Ectodermal cell (in vitro differentiated cells): ENCODE measurements around the gene CWC27.

Experiments
- H3K27ac ChIP-seq: 2 replicates; pipeline ENCODE4 v1.7.0; 2013; ENCODE audit warnings: mild to moderate bottlenecking, low read depth, low read length; ENCODE audit not compliant: insufficient read depth, poor library complexity, severe bottlenecking
- H3K27me3 ChIP-seq: 2 replicates; pipeline ENCODE4 v1.7.0; 2013; ENCODE audit warnings: mild to moderate bottlenecking, low read length; ENCODE audit not compliant: insufficient read depth, control insufficient read depth, poor library complexity, severe bottlenecking
- H3K36me3 ChIP-seq: one replicate; pipeline ENCODE4 v1.7.0; 2013; ENCODE audit warnings: low read length; ENCODE audit not compliant: control insufficient read depth, insufficient read depth
- H3K4me1 ChIP-seq: one replicate; pipeline ENCODE4 v1.7.0; 2013; ENCODE audit warnings: low read length; ENCODE audit not compliant: control insufficient read depth, insufficient read depth
- H3K4me3 ChIP-seq: 2 replicates; pipeline ENCODE4 v1.7.0; 2013; ENCODE audit warnings: low read depth, low read length, control low read depth; ENCODE audit not compliant: insufficient read depth
- H3K9me3 ChIP-seq: 2 replicates; pipeline ENCODE4 v1.7.0; 2013; ENCODE audit warnings: mild to moderate bottlenecking, low read length, moderate library complexity; ENCODE audit not compliant: control insufficient read depth
- WGBS, 2 experiments: methylation state at CpG; one replicate each; pipeline ENCODE4 v1.1.7; 2013; ENCODE audit warnings: missing lambda C conversion rate in 2 of 2; 5-methylcytosine and 5-hydroxymethylcytosine counted together

Gene CWC27

DNA sequence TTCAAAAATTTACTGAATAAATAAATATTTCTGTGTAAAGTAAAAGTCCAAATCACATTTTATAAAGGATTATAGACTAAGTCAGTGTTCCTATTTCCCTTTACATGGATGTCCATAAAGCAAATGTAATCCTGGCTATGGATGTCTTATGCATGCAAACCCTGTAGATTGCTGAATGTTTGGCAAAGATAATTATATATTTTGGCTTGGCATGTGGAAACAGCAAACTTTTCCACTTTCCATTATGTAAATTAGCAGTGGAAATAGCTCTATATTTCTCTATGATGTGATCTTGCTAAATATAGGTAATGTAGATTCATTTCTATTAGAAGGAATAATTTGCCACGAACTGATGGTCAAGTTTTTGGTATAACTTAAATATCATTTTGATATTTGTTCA, 66.5 kb downstream of the CWC27 start:
- Histone ChIP-seq H3K4me1 (no peaks in the 10 kb centered on the region), H3K27me3 (no peaks in the 10 kb centered on the region), H3K9me3 (no peaks in the 10 kb centered on the region), H3K4me3 (no peak overlapping the region), H3K27ac (no peak overlapping the region), H3K36me3 (no peaks in the 10 kb centered on the region)
- 83% methylated on average over 1 of the region's 1 CpG; no CpG with 5 or more reads in 1 of the 2 experiments for WGBS, 2 experiments

DNA sequence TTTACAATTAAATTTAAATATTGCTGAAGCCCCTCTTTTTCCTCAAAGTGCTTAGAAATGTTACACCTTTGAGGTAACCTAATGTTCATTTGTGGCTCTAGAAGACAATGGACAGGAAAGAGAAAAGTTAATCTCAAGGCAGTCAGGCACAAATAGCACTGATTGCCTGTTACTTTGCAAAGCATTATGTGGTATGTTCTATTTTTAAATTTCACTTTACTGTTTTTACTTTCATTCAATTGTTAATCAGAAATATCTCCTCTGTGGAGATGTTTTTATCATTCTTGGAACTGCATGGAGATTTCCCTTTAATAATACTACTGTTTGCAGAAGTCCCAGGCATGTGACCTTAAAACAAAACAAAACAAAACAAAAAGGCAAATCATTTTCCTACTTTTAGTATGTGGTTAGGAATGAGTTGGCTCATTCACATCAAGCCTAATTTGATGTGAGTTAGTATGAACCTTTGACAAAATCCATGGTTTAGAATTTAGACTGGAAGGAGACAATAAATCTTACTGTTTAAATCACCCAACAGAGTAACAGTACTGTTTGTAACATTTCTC, 67.5 kb downstream of the CWC27 start:
- peaks cover 8% of the 10 kb centered on the region for H3K36me3 ChIP-seq
- no peaks in the 10 kb centered on the region for H3K9me3 ChIP-seq
- no peak overlapping the region for H3K4me3 ChIP-seq
- H3K4me1 ChIP-seq = no peaks in the 10 kb centered on the region
- H3K27me3 ChIP-seq = no peaks in the 10 kb centered on the region
- H3K27ac ChIP-seq = no peak overlapping the region

DNA sequence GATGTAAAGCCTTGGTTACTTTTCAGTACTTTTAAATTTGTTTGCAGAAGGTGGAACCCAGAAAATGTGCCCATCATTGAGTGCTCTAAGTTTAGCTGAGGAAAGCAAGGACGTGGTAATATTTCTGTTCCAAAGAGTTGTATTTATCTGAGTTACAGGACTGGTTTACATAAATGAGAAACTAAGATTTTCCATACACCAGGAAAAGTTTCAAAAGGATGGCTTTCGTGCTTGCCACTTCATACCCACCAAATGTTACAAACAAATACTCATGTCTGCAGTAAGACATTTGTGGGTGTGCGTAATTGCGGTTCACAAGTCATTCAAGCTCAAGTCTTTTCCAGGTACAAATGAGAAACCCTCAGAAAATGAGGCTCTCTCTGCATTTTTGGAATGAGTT, 68.1 kb downstream of the CWC27 start:
- Histone ChIP-seq H3K27me3 (no peaks in the 10 kb centered on the region), H3K4me1 (no peaks in the 10 kb centered on the region), H3K27ac (no peak overlapping the region), H3K4me3 (no peak overlapping the region), H3K9me3 (no peaks in the 10 kb centered on the region), H3K36me3 (peaks cover 8% of the 10 kb centered on the region)
- WGBS, 2 experiments = 95% methylated on average over 4 of the region's 4 CpGs

DNA sequence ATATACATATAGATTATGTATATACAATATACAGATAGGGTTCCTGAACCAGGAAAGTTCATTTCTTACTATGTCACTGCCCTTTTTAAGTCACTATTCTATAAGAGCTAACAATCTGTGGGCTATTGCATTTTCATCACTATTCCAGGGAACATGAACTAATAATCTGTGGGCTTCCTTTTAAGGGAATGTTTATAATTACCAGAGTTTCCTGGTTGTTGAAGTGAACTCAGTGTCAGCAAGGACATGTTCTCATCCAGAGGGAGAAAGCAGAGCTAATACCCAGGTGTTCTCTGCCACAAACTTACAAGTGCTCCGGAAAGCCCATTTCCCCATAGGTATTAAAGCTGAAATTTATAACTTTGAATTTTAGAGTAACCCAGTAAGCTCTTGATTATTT, 69.6 kb downstream of the CWC27 start:
- no peaks in the 10 kb centered on the region for H3K4me1 ChIP-seq
- peaks cover 8% of the 10 kb centered on the region for H3K36me3 ChIP-seq
- no peaks in the 10 kb centered on the region for H3K27me3 ChIP-seq
- H3K4me3 ChIP-seq = no peak overlapping the region
- H3K9me3 ChIP-seq = no peaks in the 10 kb centered on the region
- WGBS, 2 experiments = 100% methylated on average over 1 of the region's 1 CpG; no CpG with 5 or more reads in 1 of the 2 experiments
- H3K27ac ChIP-seq = no peak overlapping the region

DNA sequence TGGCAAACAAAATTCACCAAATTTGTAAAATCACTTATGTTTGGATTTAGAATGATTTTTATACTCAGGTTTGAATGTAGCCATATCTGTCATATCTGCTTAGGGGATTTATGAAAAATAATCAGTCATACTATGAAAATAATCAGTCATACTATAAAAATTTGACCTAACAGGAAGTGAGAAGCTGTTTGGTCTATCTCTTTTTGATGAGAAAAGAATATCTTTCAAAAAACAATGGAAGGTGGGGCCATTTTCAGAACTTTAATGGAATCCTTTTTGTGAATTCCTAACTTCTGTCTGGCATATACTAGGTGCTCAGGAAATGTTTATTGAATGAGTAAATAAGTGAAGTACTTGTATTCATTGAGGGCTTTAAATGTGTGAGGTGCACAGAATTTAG, 70.1 kb downstream of the CWC27 start:
- Histone ChIP-seq H3K27ac (no peak overlapping the region), H3K27me3 (no peaks in the 10 kb centered on the region), H3K9me3 (no peaks in the 10 kb centered on the region), H3K36me3 (peaks cover 8% of the 10 kb centered on the region), H3K4me1 (no peaks in the 10 kb centered on the region), H3K4me3 (no peak overlapping the region)

DNA sequence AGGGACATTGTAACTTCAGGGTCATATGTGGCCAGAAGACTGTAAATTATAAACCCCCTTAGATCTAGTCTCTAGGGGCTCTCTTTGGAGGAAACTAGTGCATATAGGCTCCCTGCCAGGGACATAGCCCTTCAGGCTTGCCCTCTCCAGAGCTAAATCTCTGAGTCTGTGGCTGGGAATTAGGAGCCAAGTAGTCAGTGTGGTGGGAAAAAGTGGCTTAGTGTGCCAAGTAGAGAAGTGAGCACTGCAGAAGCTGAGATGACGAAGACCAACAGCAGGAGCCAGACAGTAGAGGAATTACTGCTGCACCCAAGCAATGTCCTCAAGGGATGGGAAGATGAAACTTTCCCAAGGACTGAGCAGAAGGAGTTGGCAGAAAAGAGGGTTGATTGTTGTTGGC, 71.2 kb downstream of the CWC27 start:
- 97 to 100% methylated on average over 1 of the region's 1 CpG for WGBS, 2 experiments

DNA sequence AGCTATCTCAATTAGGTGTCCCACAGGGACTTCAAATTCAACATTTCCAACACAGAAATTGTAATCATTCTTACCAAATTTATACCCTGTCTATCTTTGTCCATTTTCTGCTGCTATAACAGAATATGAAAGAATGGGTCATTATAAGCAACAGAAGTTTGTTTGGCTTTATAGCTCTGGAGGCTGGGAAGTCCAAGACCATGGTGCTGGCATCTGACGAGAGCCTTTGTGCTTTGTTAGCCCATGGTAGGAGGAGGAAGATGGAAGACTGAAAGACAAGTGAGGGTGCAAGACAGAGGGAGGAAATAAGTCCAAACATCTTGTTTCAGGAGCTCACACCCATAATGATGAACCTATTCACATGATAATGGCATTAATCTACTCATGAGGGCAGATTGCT, 72.2 kb downstream of the CWC27 start:
- H3K36me3 ChIP-seq = peaks cover 10% of the 10 kb centered on the region
- WGBS, 2 experiments = 98 to 100% methylated on average over 1 of the region's 1 CpG
- no peaks in the 10 kb centered on the region for H3K9me3 ChIP-seq
- H3K4me3 ChIP-seq = no peak overlapping the region
- no peaks in the 10 kb centered on the region for H3K27me3 ChIP-seq
- H3K4me1 ChIP-seq = no peaks in the 10 kb centered on the region
- no peak overlapping the region for H3K27ac ChIP-seq

More for the DNA sequence above, 71.2 kb downstream of the CWC27 start:
- Histone ChIP-seq H3K27me3 (no peaks in the 10 kb centered on the region), H3K4me1 (no peaks in the 10 kb centered on the region), H3K36me3 (peaks cover 8% of the 10 kb centered on the region), H3K4me3 (no peak overlapping the region), H3K9me3 (no peaks in the 10 kb centered on the region), H3K27ac (no peak overlapping the region)

DNA sequence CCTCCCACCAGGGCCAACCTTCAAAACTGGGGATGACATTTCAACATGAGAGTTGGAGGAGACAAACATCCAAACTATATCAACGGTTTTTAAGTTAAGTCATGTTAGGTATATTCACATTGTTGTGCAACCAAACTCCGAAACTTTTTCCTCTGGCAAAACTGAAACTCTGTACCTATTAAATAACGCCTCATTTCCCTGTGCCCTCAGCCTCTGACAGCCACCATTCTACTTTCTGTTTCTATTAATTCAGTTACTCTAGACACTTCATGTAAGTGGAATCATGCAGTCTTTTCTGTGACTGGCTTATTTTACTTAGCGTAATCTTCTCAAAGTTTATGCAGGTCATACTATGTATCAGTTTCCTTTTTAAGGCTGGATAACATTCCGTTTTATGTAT, 85.0 kb downstream of the CWC27 start:
- Histone ChIP-seq H3K27me3 (no peaks in the 10 kb centered on the region), H3K27ac (no peak overlapping the region), H3K9me3 (no peaks in the 10 kb centered on the region), H3K4me3 (no peak overlapping the region), H3K4me1 (no peaks in the 10 kb centered on the region), H3K36me3 (no peaks in the 10 kb centered on the region)
- WGBS, 2 experiments = 91 to 92% methylated on average over 5 of the region's 5 CpGs

DNA sequence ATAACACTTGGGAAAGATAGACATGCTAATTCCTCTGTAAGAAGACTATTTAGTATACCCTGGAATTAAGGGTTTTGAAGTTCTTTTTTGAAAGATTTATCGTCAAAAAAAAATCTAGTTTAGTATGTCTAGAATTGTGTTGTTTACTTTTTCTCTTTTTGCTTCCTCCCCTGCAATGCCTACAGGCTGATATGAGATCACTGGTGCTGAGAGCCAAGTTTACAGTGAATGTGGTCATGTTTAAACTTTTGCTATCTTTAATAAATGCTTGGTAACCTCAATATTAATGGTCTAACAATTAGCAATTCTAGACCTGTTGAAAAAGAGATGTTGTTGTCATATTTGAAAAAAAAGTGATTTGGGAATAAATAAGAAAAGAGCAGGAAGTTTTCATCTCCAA, 86.1 kb downstream of the CWC27 start:
- WGBS, 2 experiments = 100% methylated on average over 1 of the region's 1 CpG
- no peaks in the 10 kb centered on the region for H3K36me3 ChIP-seq
- H3K4me1 ChIP-seq = no peaks in the 10 kb centered on the region
- H3K9me3 ChIP-seq = no peaks in the 10 kb centered on the region
- no peaks in the 10 kb centered on the region for H3K27me3 ChIP-seq
- no peak overlapping the region for H3K4me3 ChIP-seq
- no peak overlapping the region for H3K27ac ChIP-seq

DNA sequence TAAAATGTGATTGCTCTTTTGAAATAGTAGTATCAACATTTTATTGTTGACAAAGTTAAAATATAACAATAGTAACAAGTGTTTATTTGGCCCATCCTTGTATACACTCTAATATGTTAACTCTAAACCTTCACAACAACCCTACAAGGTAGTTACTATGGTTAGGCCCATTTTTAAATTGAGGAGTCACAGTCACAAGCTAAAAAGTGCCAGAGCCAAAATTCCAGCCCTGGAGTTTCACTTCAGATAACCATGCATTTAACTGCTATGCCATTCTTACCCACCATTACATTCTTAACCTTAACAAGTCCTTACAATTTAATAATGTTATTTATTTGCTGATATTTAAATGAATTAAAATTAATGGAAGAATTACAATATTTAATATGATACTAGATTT, 91.2 kb downstream of the CWC27 start:
- no peak overlapping the region for H3K4me3 ChIP-seq
- H3K27ac ChIP-seq = no peak overlapping the region
- H3K4me1 ChIP-seq = no peaks in the 10 kb centered on the region

DNA sequence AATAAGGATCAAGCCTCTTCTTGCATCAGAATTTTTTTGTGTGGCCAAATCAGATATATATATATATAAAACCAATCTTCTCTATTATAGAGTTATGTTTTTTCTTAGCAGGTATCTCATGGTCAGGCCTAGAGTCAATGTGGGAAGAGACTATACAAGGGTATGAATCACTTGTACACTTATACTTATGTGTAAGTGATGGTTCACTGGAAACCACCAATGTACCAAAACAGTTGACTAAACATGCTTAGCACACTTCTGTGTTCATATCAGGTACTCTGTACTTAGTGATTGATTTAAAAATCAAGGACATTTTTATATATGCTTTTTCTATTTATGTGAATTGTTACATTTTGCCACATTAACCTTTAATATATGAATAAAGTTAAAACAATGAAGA, 92.6 kb downstream of the CWC27 start:
- no peaks in the 10 kb centered on the region for H3K27me3 ChIP-seq

More for the DNA sequence above, 91.2 kb downstream of the CWC27 start:
- H3K27me3 ChIP-seq = no peaks in the 10 kb centered on the region
- no peaks in the 10 kb centered on the region for H3K36me3 ChIP-seq
- H3K9me3 ChIP-seq = no peaks in the 10 kb centered on the region

More for the DNA sequence above, 92.6 kb downstream of the CWC27 start:
- no peak overlapping the region for H3K4me3 ChIP-seq
- H3K9me3 ChIP-seq = no peaks in the 10 kb centered on the region
- no peaks in the 10 kb centered on the region for H3K4me1 ChIP-seq
- H3K27ac ChIP-seq = no peak overlapping the region
- H3K36me3 ChIP-seq = no peaks in the 10 kb centered on the region
